Measurements from ENCODE around the gene MYLK3. TPM values are rescaled to one million over a fixed set of nuclear protein-coding genes. Genes with fewer than 3 reads are reported as not detected.

MYLK3 gene
- total and polyA plus RNA-seq, 2 of the 4 experiments (the other 2 are of a cell fraction) = under 0.01 to 0.03 TPM

DNA sequence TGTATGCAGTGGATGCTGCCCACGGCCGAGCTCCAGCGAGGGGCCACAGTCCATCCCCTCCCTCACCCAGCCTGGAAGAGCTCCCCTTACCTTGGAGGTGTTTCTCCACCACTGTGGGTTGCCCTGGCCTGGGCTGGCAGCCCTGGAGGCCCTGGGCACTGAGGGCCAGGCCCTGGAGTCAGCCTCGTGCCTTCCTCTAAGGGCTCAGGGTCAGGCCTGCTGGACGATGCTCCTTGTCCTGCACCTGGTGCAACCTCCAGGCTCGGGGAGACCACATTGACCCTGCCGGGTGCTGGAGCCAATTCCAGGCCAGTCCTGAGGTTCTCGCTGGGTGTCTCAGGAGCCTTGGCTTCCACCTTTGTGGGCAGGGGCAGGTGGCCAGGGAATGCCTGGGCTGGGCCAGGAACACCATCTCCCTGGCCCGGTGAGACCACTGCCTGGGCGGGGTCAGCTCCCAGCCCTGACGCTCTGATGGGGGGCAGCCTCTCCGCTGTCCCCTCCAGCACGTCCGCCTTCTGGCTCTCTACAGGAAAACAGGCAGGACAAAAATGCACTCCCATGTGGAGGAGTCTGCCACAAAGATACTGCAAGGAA lies 10.4 kb downstream of the MYLK3 start:
- DNase-seq (no peak), ATAC-seq (ENCODE audit: low read depth) (no peak)
- H3K27me3 ChIP-seq (ENCODE audit: control insufficient read depth, insufficient read depth, low read length) = no peaks in the 10 kb centered on the region
- dilution Hi-C loops (cut with HindIII; ENCODE audit: low sequenced_read_pairs, unreplicated experiment) = no loop called here
- H2BK15ac ChIP-seq (ENCODE audit: low read depth, low read length) = no peak overlapping the region
- H2BK120ac ChIP-seq (ENCODE audit: low read depth, low read length) = no peak overlapping the region
- H3K56ac ChIP-seq (ENCODE audit: extremely low read depth, insufficient read depth, low read length) = no peak overlapping the region
- no peaks in the 10 kb centered on the region for H3K9me3 ChIP-seq (ENCODE audit: control insufficient read depth, insufficient read depth, low read length)
- no TSS peak for BruUV-seq (replicated peaks)
- no peaks in the 10 kb centered on the region for H3K36me3 ChIP-seq (ENCODE audit: control insufficient read depth, insufficient read depth, low read length)
- H2AK5ac ChIP-seq (ENCODE audit: low read depth, low read length) = no peak overlapping the region
- H4K20me1 ChIP-seq (ENCODE audit: insufficient read depth, low read length) = no peaks in the 10 kb centered on the region; the same call in 1 of the 2 replicates
- H3K79me1 ChIP-seq (ENCODE audit: low read depth in 1 of 2, low read length in 2 of 2) = no peaks in the 10 kb centered on the region
- in situ Hi-C loops (cut with MboI; ENCODE audit: low sequenced_read_pairs) = no loop called here
- H3K9ac ChIP-seq (ENCODE audit: low read depth, low read length) = no peak overlapping the region
- ChIA-PET CTCF (no interaction called here), POLR2A (ENCODE audit: unreplicated experiment) (no interaction called here)
- 79% methylated on average over 12 of the region's 14 CpGs; no CpG with 5 or more reads in 1 of the 2 experiments for WGBS, 2 experiments (ENCODE audit: extremely low coverage in 2 of 2, insufficient read length in 1 of 2)
- no peaks in the 10 kb centered on the region for H3K9me1 ChIP-seq (ENCODE audit: insufficient read depth, low read length)
- no peak overlapping the region for H3K4me3 ChIP-seq (ENCODE audit: insufficient read depth, low read depth, low read length)
- H3K23ac ChIP-seq (ENCODE audit: low read depth, low read length) = no peak overlapping the region
- no peak overlapping the region for H2BK20ac ChIP-seq (ENCODE audit: low read depth, low read length)
- H3K14ac ChIP-seq (replicated peaks; ENCODE audit: low read depth, low read length) = no peak overlapping the region
- no peak overlapping the region for H4K5ac ChIP-seq (ENCODE audit: low read depth, low read length)
- no peaks in the 10 kb centered on the region for H3K4me1 ChIP-seq (ENCODE audit: control insufficient read depth, insufficient read depth, low read length)
- H4K8ac ChIP-seq (ENCODE audit: low read depth in 2 of 2, low read length in 2 of 2) = no peak overlapping the region
- H4K91ac ChIP-seq (ENCODE audit: insufficient read depth, low read depth, low read length) = no peak overlapping the region
- no peak for TF ChIP-seq MAFK (IDR thresholded peaks at IDR 0.05; ENCODE audit: low read depth, low read length)
- TF ChIP-seq MAZ (IDR thresholded peaks at IDR 0.05; ENCODE audit: borderline replicate concordance, low read depth, low read length) = no peak
- no peak for TF ChIP-seq FOS (IDR thresholded peaks at IDR 0.05; ENCODE audit: low read depth, low read length)
- TF ChIP-seq RCOR1 (IDR thresholded peaks at IDR 0.05; ENCODE audit: insufficient replicate concordance, low read length) = no peak
- TF ChIP-seq POLR2A (IDR thresholded peaks at IDR 0.05; ENCODE audit: low read depth, low read length) = no peak
- TF ChIP-seq MXI1 (IDR thresholded peaks at IDR 0.05; ENCODE audit: borderline replicate concordance, low read depth, low read length) = no peak
- TF ChIP-seq NFE2L2 (IDR thresholded peaks at IDR 0.05; ENCODE audit: low read depth, low read length) = no peak
- TF ChIP-seq, protein P1, sequence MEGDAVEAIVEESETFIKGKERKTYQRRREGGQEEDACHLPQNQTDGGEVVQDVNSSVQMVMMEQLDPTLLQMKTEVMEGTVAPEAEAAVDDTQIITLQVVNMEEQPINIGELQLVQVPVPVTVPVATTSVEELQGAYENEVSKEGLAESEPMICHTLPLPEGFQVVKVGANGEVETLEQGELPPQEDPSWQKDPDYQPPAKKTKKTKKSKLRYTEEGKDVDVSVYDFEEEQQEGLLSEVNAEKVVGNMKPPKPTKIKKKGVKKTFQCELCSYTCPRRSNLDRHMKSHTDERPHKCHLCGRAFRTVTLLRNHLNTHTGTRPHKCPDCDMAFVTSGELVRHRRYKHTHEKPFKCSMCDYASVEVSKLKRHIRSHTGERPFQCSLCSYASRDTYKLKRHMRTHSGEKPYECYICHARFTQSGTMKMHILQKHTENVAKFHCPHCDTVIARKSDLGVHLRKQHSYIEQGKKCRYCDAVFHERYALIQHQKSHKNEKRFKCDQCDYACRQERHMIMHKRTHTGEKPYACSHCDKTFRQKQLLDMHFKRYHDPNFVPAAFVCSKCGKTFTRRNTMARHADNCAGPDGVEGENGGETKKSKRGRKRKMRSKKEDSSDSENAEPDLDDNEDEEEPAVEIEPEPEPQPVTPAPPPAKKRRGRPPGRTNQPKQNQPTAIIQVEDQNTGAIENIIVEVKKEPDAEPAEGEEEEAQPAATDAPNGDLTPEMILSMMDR (conservative IDR thresholded peaks at IDR 0.05; ENCODE audit: low read depth, low read length) = no peak
- TF ChIP-seq BHLHE40 (IDR thresholded peaks at IDR 0.05; ENCODE audit: low read depth, low read length) = no peak
- intact Hi-C loops (cut with micrococcal nuclease) = no loop called here
- H2AK9ac ChIP-seq (replicated peaks; ENCODE audit: low read depth, low read length, poor library complexity) = no peak overlapping the region
- H3K27ac ChIP-seq (ENCODE audit: insufficient read depth, low read length) = no peak overlapping the region
- no peak overlapping the region for H2AFZ ChIP-seq (replicated peaks; ENCODE audit: low read length, poor library complexity)
- no peak overlapping the region for H3K4ac ChIP-seq (ENCODE audit: low read depth, low read length)
- no peak overlapping the region for H3K4me2 ChIP-seq (ENCODE audit: low read depth, low read length)
- H2BK5ac ChIP-seq (ENCODE audit: low read depth, low read length, poor library complexity, severe bottlenecking) = no peak overlapping the region
- H3K18ac ChIP-seq (ENCODE audit: low read depth, low read length) = no peak overlapping the region
